ENCODE measurements around the gene EFCAB11. TPM values are rescaled to one million over a fixed set of nuclear protein-coding genes. Genes with fewer than 3 reads are reported as not detected.
A peak's percentile ranks its signal among the peaks of the same experiment; 100 is the strongest.

The EFCAB11 gene
- polyA plus RNA-seq (2013) = 8.6 TPM

GRCh38 chr14:89954070-89955021 lies at the start of gene EFCAB11:
Gene EFCAB11 (minus strand): TSS chr14:89954730. CDS start chr14:89954660, 70 bp downstream.
- Histone ChIP-seq H3K9me3 (ENCODE audit: control extremely low read depth in 1 of 5, control insufficient read depth in 4 of 5, insufficient read depth in 2 of 5, low read depth in 1 of 5, low read length in 4 of 5) (peaks cover 0 to 11% (median 7%) of the 10 kb centered on the region in 5 experiments), H3K27ac (ENCODE audit: insufficient read depth in 1 of 2, low read depth in 1 of 2, low read length in 2 of 2, poor library complexity in 1 of 2, severe bottlenecking in 2 of 2) (peak within 1 kb of the TSS; percentile 50 to 93), H3K4me1 (ENCODE audit: control extremely low read depth in 1 of 4, control insufficient read depth in 4 of 4, insufficient read depth in 4 of 4, low read length in 3 of 4) (peaks cover 7 to 32% (median 27%) of the 10 kb centered on the region in 4 experiments), H3K4me3 (ENCODE audit: control insufficient read depth in 1 of 7, extremely low read depth in 1 of 7, insufficient read depth in 4 of 7, low read depth in 2 of 7, low read length in 6 of 7) (peak within 1 kb of the TSS; percentile 74 to 96 (median 90)), H3K36me3 (ENCODE audit: control insufficient read depth in 4 of 4, insufficient read depth in 4 of 4, low read length in 3 of 4) (peaks cover 5 to 22% (median 14%) of the 10 kb centered on the region in 4 experiments), H3K27me3 (replicated peaks in 2 of 5; ENCODE audit: control insufficient read depth in 4 of 5, insufficient read depth in 5 of 5, low read length in 4 of 5) (no peaks in the 10 kb centered on the region)
- POLR2A ChIA-PET = no interaction called here
- CTCF ChIA-PET = interaction anchor here (0.7 to 10.4 kb wide), 5 partner anchors 15 to 926 kb away, joined by 3 to 57 read pairs (median 3); no protein-coding TSS in a partner anchor
- peak; percentile 98 to 99 (median 99) for DNase-seq
- 0% methylated on average over 37 of the region's 44 CpGs for WGBS (ENCODE audit: insufficient coverage)

GRCh38 chr14:90003526-90004307 lies 49.2 kb upstream of the EFCAB11 start:
- no peak overlapping the region for H3K27ac ChIP-seq (ENCODE audit: insufficient read depth in 1 of 2, low read depth in 1 of 2, low read length in 2 of 2, poor library complexity in 1 of 2, severe bottlenecking in 2 of 2)
- no peaks in the 10 kb centered on the region for H3K4me1 ChIP-seq (ENCODE audit: control extremely low read depth in 1 of 4, control insufficient read depth in 4 of 4, insufficient read depth in 4 of 4, low read length in 3 of 4)
- ChIA-PET POLR2A (no interaction called here), CTCF (no interaction called here)
- peaks cover 7 to 28% (median 20%) of the 10 kb centered on the region in 4 experiments for H3K36me3 ChIP-seq (ENCODE audit: control insufficient read depth in 4 of 4, insufficient read depth in 4 of 4, low read length in 3 of 4)
- DNase-seq = no peak
- 100% methylated on average over 4 of the region's 6 CpGs for WGBS (ENCODE audit: insufficient coverage)
- no peak overlapping the region for H3K4me3 ChIP-seq (ENCODE audit: control insufficient read depth in 1 of 7, extremely low read depth in 1 of 7, insufficient read depth in 4 of 7, low read depth in 2 of 7, low read length in 6 of 7)
- no peaks in the 10 kb centered on the region for H3K27me3 ChIP-seq (replicated peaks in 2 of 5; ENCODE audit: control insufficient read depth in 4 of 5, insufficient read depth in 5 of 5, low read length in 4 of 5)
- H3K9me3 ChIP-seq (ENCODE audit: control extremely low read depth in 1 of 5, control insufficient read depth in 4 of 5, insufficient read depth in 2 of 5, low read depth in 1 of 5, low read length in 4 of 5) = no peaks in the 10 kb centered on the region

GRCh38 chr14:90000935-90001334 lies 46.4 kb upstream of the EFCAB11 start:
- H3K4me1 ChIP-seq (ENCODE audit: control extremely low read depth in 1 of 4, control insufficient read depth in 4 of 4, insufficient read depth in 4 of 4, low read length in 3 of 4) = no peaks in the 10 kb centered on the region
- no peak for DNase-seq
- no peak overlapping the region for H3K4me3 ChIP-seq (ENCODE audit: control insufficient read depth in 1 of 7, extremely low read depth in 1 of 7, insufficient read depth in 4 of 7, low read depth in 2 of 7, low read length in 6 of 7)
- H3K9me3 ChIP-seq (ENCODE audit: control extremely low read depth in 1 of 5, control insufficient read depth in 4 of 5, insufficient read depth in 2 of 5, low read depth in 1 of 5, low read length in 4 of 5) = no peaks in the 10 kb centered on the region
- no peak overlapping the region for H3K27ac ChIP-seq (ENCODE audit: insufficient read depth in 1 of 2, low read depth in 1 of 2, low read length in 2 of 2, poor library complexity in 1 of 2, severe bottlenecking in 2 of 2)
- CTCF ChIA-PET = no interaction called here
- POLR2A ChIA-PET = no interaction called here
- H3K27me3 ChIP-seq (replicated peaks in 2 of 5; ENCODE audit: control insufficient read depth in 4 of 5, insufficient read depth in 5 of 5, low read length in 4 of 5) = no peaks in the 10 kb centered on the region
- WGBS (ENCODE audit: insufficient coverage) = no CpG with 5 or more reads among the region's 2 CpGs
- H3K36me3 ChIP-seq (ENCODE audit: control insufficient read depth in 4 of 4, insufficient read depth in 4 of 4, low read length in 3 of 4) = peaks cover 17 to 49% (median 32%) of the 10 kb centered on the region in 4 experiments

- ChIA-PET POLR2A (no interaction called here), CTCF (no interaction called here)
- no peaks in the 10 kb centered on the region for H3K4me1 ChIP-seq (ENCODE audit: control extremely low read depth in 1 of 4, control insufficient read depth in 4 of 4, insufficient read depth in 4 of 4, low read length in 3 of 4)
- H3K9me3 ChIP-seq (ENCODE audit: control extremely low read depth in 1 of 5, control insufficient read depth in 4 of 5, insufficient read depth in 2 of 5, low read depth in 1 of 5, low read length in 4 of 5) = no peaks in the 10 kb centered on the region
- WGBS (ENCODE audit: insufficient coverage) = 100% methylated on average over 1 of the region's 1 CpG
- no peak overlapping the region for H3K27ac ChIP-seq (ENCODE audit: insufficient read depth in 1 of 2, low read depth in 1 of 2, low read length in 2 of 2, poor library complexity in 1 of 2, severe bottlenecking in 2 of 2)
- DNase-seq = no peak
- H3K36me3 ChIP-seq (ENCODE audit: control insufficient read depth in 4 of 4, insufficient read depth in 4 of 4, low read length in 3 of 4) = peaks cover 16 to 65% (median 51%) of the 10 kb centered on the region in 4 experiments
- no peaks in the 10 kb centered on the region for H3K27me3 ChIP-seq (replicated peaks in 2 of 5; ENCODE audit: control insufficient read depth in 4 of 5, insufficient read depth in 5 of 5, low read length in 4 of 5)
- H3K4me3 ChIP-seq (ENCODE audit: control insufficient read depth in 1 of 7, extremely low read depth in 1 of 7, insufficient read depth in 4 of 7, low read depth in 2 of 7, low read length in 6 of 7) = no peak overlapping the region
These were observed 42.4 kb upstream of the EFCAB11 start for GRCh38 chr14:89996963-89997362.

GRCh38 chr14:89992273-89992672 lies 37.7 kb upstream of the EFCAB11 start:
- no peaks in the 10 kb centered on the region for H3K4me1 ChIP-seq (ENCODE audit: control extremely low read depth in 1 of 4, control insufficient read depth in 4 of 4, insufficient read depth in 4 of 4, low read length in 3 of 4)
- no peak for DNase-seq
- H3K9me3 ChIP-seq (ENCODE audit: control extremely low read depth in 1 of 5, control insufficient read depth in 4 of 5, insufficient read depth in 2 of 5, low read depth in 1 of 5, low read length in 4 of 5) = no peaks in the 10 kb centered on the region
- H3K36me3 ChIP-seq (ENCODE audit: control insufficient read depth in 4 of 4, insufficient read depth in 4 of 4, low read length in 3 of 4) = peaks cover 22 to 75% (median 48%) of the 10 kb centered on the region in 4 experiments
- H3K27me3 ChIP-seq (replicated peaks in 2 of 5; ENCODE audit: control insufficient read depth in 4 of 5, insufficient read depth in 5 of 5, low read length in 4 of 5) = no peaks in the 10 kb centered on the region
- H3K4me3 ChIP-seq (ENCODE audit: control insufficient read depth in 1 of 7, extremely low read depth in 1 of 7, insufficient read depth in 4 of 7, low read depth in 2 of 7, low read length in 6 of 7) = no peak overlapping the region
- POLR2A ChIA-PET = no interaction called here
- no peak overlapping the region for H3K27ac ChIP-seq (ENCODE audit: insufficient read depth in 1 of 2, low read depth in 1 of 2, low read length in 2 of 2, poor library complexity in 1 of 2, severe bottlenecking in 2 of 2)
- CTCF ChIA-PET = interaction anchor here (1.0 to 1.6 kb wide), 4 partner anchors 15 to 1408 kb away, joined by 3 to 5 read pairs (median 3); no protein-coding TSS in a partner anchor
- 100% methylated on average over 3 of the region's 3 CpGs for WGBS (ENCODE audit: insufficient coverage)

GRCh38 chr14:89990623-89991275 lies 36.2 kb upstream of the EFCAB11 start:
- CTCF ChIA-PET = interaction anchor here (1.2 kb wide), 1 partner anchor 50 kb away, joined by 3 read pairs; no protein-coding TSS in a partner anchor
- Histone ChIP-seq H3K4me1 (ENCODE audit: control extremely low read depth in 1 of 4, control insufficient read depth in 4 of 4, insufficient read depth in 4 of 4, low read length in 3 of 4) (no peaks in the 10 kb centered on the region), H3K27me3 (replicated peaks in 2 of 5; ENCODE audit: control insufficient read depth in 4 of 5, insufficient read depth in 5 of 5, low read length in 4 of 5) (no peaks in the 10 kb centered on the region), H3K4me3 (ENCODE audit: control insufficient read depth in 1 of 7, extremely low read depth in 1 of 7, insufficient read depth in 4 of 7, low read depth in 2 of 7, low read length in 6 of 7) (no peak overlapping the region), H3K36me3 (ENCODE audit: control insufficient read depth in 4 of 4, insufficient read depth in 4 of 4, low read length in 3 of 4) (peaks cover 19 to 69% (median 43%) of the 10 kb centered on the region in 4 experiments), H3K9me3 (ENCODE audit: control extremely low read depth in 1 of 5, control insufficient read depth in 4 of 5, insufficient read depth in 2 of 5, low read depth in 1 of 5, low read length in 4 of 5) (no peaks in the 10 kb centered on the region), H3K27ac (ENCODE audit: insufficient read depth in 1 of 2, low read depth in 1 of 2, low read length in 2 of 2, poor library complexity in 1 of 2, severe bottlenecking in 2 of 2) (no peak overlapping the region)
- WGBS (ENCODE audit: insufficient coverage) = no CpG with 5 or more reads among the region's 2 CpGs
- POLR2A ChIA-PET = no interaction called here
- no peak for DNase-seq

Measured in common myeloid progenitor, CD34-positive (primary cell).